Fibroblast of lung (primary cell): ENCODE measurements around the gene GPRIN3. TPM values are rescaled to one million over a fixed set of nuclear protein-coding genes. Genes with fewer than 3 reads are reported as not detected.

Experiments used
- DNase-seq, 2 donors: peaks; one replicate each; pipeline versions ENCODE4 v3.0.0 to v3.0.0-alpha.2; 2010; ENCODE audit warnings: low read depth in 2 of 2
- H2AFZ ChIP-seq: 2 replicates; pipeline ENCODE4 v1.5.1; 2012; ENCODE audit warnings: low read length, control low read depth, inconsistent platforms
- H3K27ac ChIP-seq: 2 replicates; pipeline ENCODE4 v1.5.1; 2011; ENCODE audit warnings: low read length, control low read depth; ENCODE audit not compliant: insufficient read depth
- H3K27me3 ChIP-seq: 2 replicates; pipeline ENCODE4 v1.5.1; 2011; ENCODE audit warnings: mild to moderate bottlenecking, low read length; ENCODE audit not compliant: control insufficient read depth, insufficient read depth
- H3K36me3 ChIP-seq: 2 replicates; pipeline ENCODE4 v1.5.1; 2011; ENCODE audit warnings: low read length; ENCODE audit not compliant: control insufficient read depth, insufficient read depth
- H3K4me1 ChIP-seq: 2 replicates; pipeline ENCODE4 v1.5.1; 2011; ENCODE audit warnings: low read length; ENCODE audit not compliant: control insufficient read depth, insufficient read depth; ENCODE audit errors: extremely low read depth
- H3K4me2 ChIP-seq: 2 replicates; pipeline ENCODE4 v1.5.1; 2011; ENCODE audit warnings: low read length, control low read depth; ENCODE audit not compliant: insufficient read depth; ENCODE audit errors: extremely low read depth
- H3K4me3 ChIP-seq, 4 experiments: fragments of 200-600 bp in 1 of 4; sonication (generic) in 1 of 4; replicated peaks in 1 of 4; 2 replicates each; pipeline ENCODE4 v1.5.1; 2011 to 2016; ENCODE audit warnings: low read length in 4 of 4, low read depth in 3 of 4, mild to moderate bottlenecking in 3 of 4, control low read depth in 2 of 4, inconsistent platforms in 1 of 4, mixed read lengths in 1 of 4; ENCODE audit not compliant: insufficient read depth in 1 of 4; ENCODE audit errors: control extremely low read depth in 1 of 4
- H3K79me2 ChIP-seq: 2 replicates; pipeline ENCODE4 v1.5.1; 2012; ENCODE audit warnings: mild to moderate bottlenecking, low read length, inconsistent platforms; ENCODE audit not compliant: control insufficient read depth, insufficient read depth
- H3K9ac ChIP-seq: 2 replicates; pipeline ENCODE4 v1.5.1; 2011; ENCODE audit warnings: mild to moderate bottlenecking, low read length, control low read depth; ENCODE audit not compliant: insufficient read depth
- H3K9me3 ChIP-seq: 2 replicates; pipeline ENCODE4 v1.5.1; 2012; ENCODE audit warnings: low read depth, low read length; ENCODE audit not compliant: control insufficient read depth, insufficient read depth
- H4K20me1 ChIP-seq: 2 replicates; pipeline ENCODE4 v1.5.1; 2011; ENCODE audit warnings: low read length; ENCODE audit not compliant: control insufficient read depth, insufficient read depth; ENCODE audit errors: extremely low read depth
- EZH2 ChIP-seq: IDR thresholded peaks from 2 replicates; pipeline ENCODE4 v1.5.1; 2012; ENCODE audit warnings: low read length, control low read depth, mild to moderate bottlenecking; ENCODE audit errors: missing control alignments
- polyA plus RNA-seq, 2 donors: library from polyadenylated mRNA; depleted of rRNA in 1 of 2; stranded (reverse) in 1 of 2; unstranded in 1 of 2; fragments of >200 nt; gene quantifications; 2 replicates each; pipeline ENCODE4 v1.2.1, GENCODE V29; 2011 to 2012; ENCODE audit warnings: missing spikeins in 1 of 2
- total RNA-seq: library from RNA; depleted of rRNA; stranded (reverse); fragments of >200 nt; gene quantifications from 2 replicates; pipeline ENCODE4 v1.2.1, GENCODE V29; 2014
- TF ChIP-seq, protein P1 (sequence below), 2 donors: IDR thresholded peaks in 1 of 2; conservative IDR thresholded peaks in 1 of 2; 1 replicate in 1 of 2; 2 replicates in 1 of 2; pipeline ENCODE4 v1.5.1; 2011 to 2012; ENCODE audit warnings: low read length in 2 of 2, control low read depth in 1 of 2, inconsistent platforms in 1 of 2, low read depth in 1 of 2, mild to moderate bottlenecking in 1 of 2

GPRIN3 gene
- total and polyA plus RNA-seq, 2 donors (not counting 1 experiment from before 2014, with no cell fraction given) = under 0.01 to 0.01 TPM

GRCh38 chr4:89303177-89303576 lies 4.4 kb downstream of the GPRIN3 start:
- Histone ChIP-seq H3K9me3 (no peaks in the 10 kb centered on the region), H4K20me1 (no peaks in the 10 kb centered on the region), H3K4me2 (no peak overlapping the region), H3K79me2 (no peaks in the 10 kb centered on the region), H3K9ac (no peak overlapping the region), H3K4me3 (no peak overlapping the region), H2AFZ (no peak overlapping the region), H3K27ac (no peak overlapping the region), H3K27me3 (peaks cover 16% of the 10 kb centered on the region), H3K36me3 (no peaks in the 10 kb centered on the region), H3K4me1 (no peaks in the 10 kb centered on the region)
- DNase-seq = no peak
- TF ChIP-seq EZH2 = no peak
- TF ChIP-seq, protein P1, sequence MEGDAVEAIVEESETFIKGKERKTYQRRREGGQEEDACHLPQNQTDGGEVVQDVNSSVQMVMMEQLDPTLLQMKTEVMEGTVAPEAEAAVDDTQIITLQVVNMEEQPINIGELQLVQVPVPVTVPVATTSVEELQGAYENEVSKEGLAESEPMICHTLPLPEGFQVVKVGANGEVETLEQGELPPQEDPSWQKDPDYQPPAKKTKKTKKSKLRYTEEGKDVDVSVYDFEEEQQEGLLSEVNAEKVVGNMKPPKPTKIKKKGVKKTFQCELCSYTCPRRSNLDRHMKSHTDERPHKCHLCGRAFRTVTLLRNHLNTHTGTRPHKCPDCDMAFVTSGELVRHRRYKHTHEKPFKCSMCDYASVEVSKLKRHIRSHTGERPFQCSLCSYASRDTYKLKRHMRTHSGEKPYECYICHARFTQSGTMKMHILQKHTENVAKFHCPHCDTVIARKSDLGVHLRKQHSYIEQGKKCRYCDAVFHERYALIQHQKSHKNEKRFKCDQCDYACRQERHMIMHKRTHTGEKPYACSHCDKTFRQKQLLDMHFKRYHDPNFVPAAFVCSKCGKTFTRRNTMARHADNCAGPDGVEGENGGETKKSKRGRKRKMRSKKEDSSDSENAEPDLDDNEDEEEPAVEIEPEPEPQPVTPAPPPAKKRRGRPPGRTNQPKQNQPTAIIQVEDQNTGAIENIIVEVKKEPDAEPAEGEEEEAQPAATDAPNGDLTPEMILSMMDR (conservative IDR thresholded peaks at IDR 0.05 in 1 of 2, IDR thresholded peaks at IDR 0.05 in 1 of 2; ENCODE audit: low read depth in 1 of 2, low read length in 2 of 2) = no peak

DNA sequence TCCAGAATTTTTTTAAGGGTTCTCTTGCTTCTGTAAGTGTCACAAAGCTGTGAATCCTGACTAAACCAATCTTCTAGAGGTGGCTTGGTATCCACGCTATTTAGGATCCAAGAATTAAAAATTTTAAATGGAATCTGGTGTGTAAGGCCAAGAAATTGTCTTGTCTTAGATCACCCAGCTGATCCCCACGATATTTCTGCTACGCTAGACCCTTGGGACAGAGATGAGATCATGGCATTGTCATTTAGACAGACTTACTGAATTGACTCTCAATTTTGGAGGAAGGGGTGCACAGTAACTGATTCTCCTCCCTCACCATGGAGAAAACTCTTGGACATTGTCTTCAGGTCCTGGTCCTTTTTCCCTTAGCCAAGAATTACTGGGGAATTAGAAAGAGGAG lies 5.7 kb downstream of the GPRIN3 start:
- no peak overlapping the region for H3K4me2 ChIP-seq
- H3K9ac ChIP-seq = no peak overlapping the region
- H3K4me3 ChIP-seq = no peak overlapping the region
- no peaks in the 10 kb centered on the region for H3K79me2 ChIP-seq
- H3K4me1 ChIP-seq = no peaks in the 10 kb centered on the region
- no peak overlapping the region for H3K27ac ChIP-seq
- peaks cover 7% of the 10 kb centered on the region for H3K27me3 ChIP-seq
- H2AFZ ChIP-seq = no peak overlapping the region
- no peaks in the 10 kb centered on the region for H3K36me3 ChIP-seq
- DNase-seq = no peak
- TF ChIP-seq EZH2 = no peak
- TF ChIP-seq, protein P1 (conservative IDR thresholded peaks at IDR 0.05 in 1 of 2, IDR thresholded peaks at IDR 0.05 in 1 of 2; ENCODE audit: low read depth in 1 of 2, low read length in 2 of 2) = no peak
- no peaks in the 10 kb centered on the region for H4K20me1 ChIP-seq
- no peaks in the 10 kb centered on the region for H3K9me3 ChIP-seq

- Histone ChIP-seq H3K4me1 (no peaks in the 10 kb centered on the region), H4K20me1 (no peaks in the 10 kb centered on the region), H3K27me3 (no peaks in the 10 kb centered on the region), H3K9ac (no peak overlapping the region), H3K36me3 (no peaks in the 10 kb centered on the region), H3K4me2 (no peak overlapping the region), H2AFZ (no peak overlapping the region), H3K27ac (no peak overlapping the region), H3K79me2 (no peaks in the 10 kb centered on the region), H3K4me3 (no peak overlapping the region), H3K9me3 (no peaks in the 10 kb centered on the region)
- no peak for TF ChIP-seq EZH2
- TF ChIP-seq, protein P1 (conservative IDR thresholded peaks at IDR 0.05 in 1 of 2, IDR thresholded peaks at IDR 0.05 in 1 of 2; ENCODE audit: low read depth in 1 of 2, low read length in 2 of 2) = no peak
- DNase-seq = no peak
Measured at GRCh38 chr4:89301003-89301402, 6.6 kb downstream of the GPRIN3 start.
